Spleen (tissue), 11 donors: ENCODE data around the gene MRPL51. TPM values are rescaled to one million over a fixed set of nuclear protein-coding genes. Genes with fewer than 3 reads are reported as not detected.
A peak's percentile ranks its signal among the peaks of the same experiment; 100 is the strongest.

Source experiments
- DNase-seq: peaks from one replicate; pipeline ENCODE4 v3.0.0-alpha.2; 2020
- H3K27ac ChIP-seq, 8 donors: fragments of 200-600 bp; sonication (generic) in 7 of 8; 1 replicate in 4 of 8; 2 replicates in 4 of 8; pipeline versions ENCODE4 v1.5.0 to v1.8.0; 2016 to 2021; ENCODE audit warnings: inconsistent platforms in 4 of 8, mild to moderate bottlenecking in 4 of 8, moderate library complexity in 1 of 8
- H3K27me3 ChIP-seq, 7 donors: fragments of 200-600 bp; sonication (generic) in 6 of 7; replicated peaks in 1 of 7; 1 replicate in 4 of 7; 2 replicates in 3 of 7; pipeline versions ENCODE4 v1.5.0 to v1.8.0; 2016 to 2021; ENCODE audit warnings: inconsistent platforms in 3 of 7, mild to moderate bottlenecking in 1 of 7
- H3K36me3 ChIP-seq, 6 donors: fragments of 200-600 bp; sonication (generic) in 5 of 6; 1 replicate in 4 of 6; 2 replicates in 2 of 6; pipeline versions ENCODE4 v1.5.0 to v1.8.0; 2016 to 2021; ENCODE audit warnings: inconsistent platforms in 2 of 6
- H3K4me1 ChIP-seq, 6 donors: fragments of 200-600 bp; sonication (generic) in 5 of 6; 1 replicate in 3 of 6; 2 replicates in 3 of 6; pipeline versions ENCODE4 v1.5.0 to v1.8.0; 2016 to 2021; ENCODE audit warnings: inconsistent platforms in 3 of 6
- H3K4me3 ChIP-seq, 8 donors: fragments of 200-600 bp; sonication (generic) in 7 of 8; 1 replicate in 4 of 8; 2 replicates in 4 of 8; pipeline versions ENCODE4 v1.5.0 to v1.8.0; 2016 to 2021; ENCODE audit warnings: inconsistent platforms in 4 of 8, mild to moderate bottlenecking in 4 of 8, moderate library complexity in 2 of 8
- H3K9me3 ChIP-seq, 8 donors: fragments of 200-600 bp; sonication (generic) in 7 of 8; 1 replicate in 4 of 8; 2 replicates in 4 of 8; pipeline versions ENCODE4 v1.5.0 to v1.8.0; 2016 to 2021; ENCODE audit warnings: inconsistent platforms in 4 of 8
- CTCF ChIP-seq, 11 experiments: fragments of 200-600 bp in 7 of 11; fragments of 450-650 bp in 4 of 11; sonication (generic) in 4 of 11; IDR thresholded peaks in 8 of 11; conservative IDR thresholded peaks in 3 of 11; 1 replicate in 7 of 11; 2 replicates in 4 of 11; pipeline versions ENCODE4 v1.4.0 to v1.8.0; 2016 to 2021; ENCODE audit warnings: antibody characterized with exemption in 11 of 11, inconsistent platforms in 4 of 11, mild to moderate bottlenecking in 1 of 11
- POLR2A ChIP-seq, 3 donors: fragments of 450-650 bp; IDR thresholded peaks; one replicate each; pipeline ENCODE4 v1.5.1; 2017; ENCODE audit warnings: antibody characterized with exemption in 3 of 3, mild to moderate bottlenecking in 1 of 3
- POLR2AphosphoS5 ChIP-seq, 3 donors: sonication (generic); formaldehyde crosslinking; IDR thresholded peaks; one replicate each; pipeline ENCODE4 v1.5.1; 2017; ENCODE audit warnings: antibody characterized with exemption in 3 of 3
- WGBS, 5 donors: extraction: QIAGEN DNeasy Blood & Tissue Kit in 3 of 5; methylation state at CpG; one replicate each; pipeline versions ENCODE4 v1.1.5 to v1.1.7; 2013 to 2018; 5-methylcytosine and 5-hydroxymethylcytosine counted together
- intact Hi-C: fragments of 100-400 bp; cut with DNase I; formaldehyde crosslinking; loops from one replicate; pipeline ENCODE4 v1.15.0; 2023; ENCODE audit warnings: low total_unique reads
- polyA plus RNA-seq, 3 donors: library from polyadenylated mRNA; stranded (reverse); fragments of 200-250 nt; gene quantifications; one replicate each; pipeline ENCODE4 v1.2.1, GENCODE V29; 2013
- total RNA-seq, 7 donors: library from RNA; depleted of rRNA in 3 of 7; stranded (reverse); fragments of >200 nt in 3 of 7; fragmentation: NEBNext Ultra II Directional in 4 of 7; extraction: Animal tissue kit (Norgen Biotek cat#: 25700) in 4 of 7; gene quantifications; one replicate each; pipeline versions ENCODE4 v1.1.0 to v1.2.1, GENCODE V29; 2016 to 2021
- donor health status: healthy with polysubstance abuse.
- donor health status: DM: no; HTN: no; CAD: no; lungs with moderate emphysema.
- donor health status: DM: no; HTN: no; CAD: no.
- donor health status: Bipolar disorder and iron deficiency.
- donor health status: healthy.
- donor health status: DM: no; HTN: no; CAD: no.
- donor health status: DM: yes; HTN: yes; CAD: no.

MRPL51 gene
- total and polyA plus RNA-seq, 10 donors = 34.0 to 137 (median 90.9) TPM

DNA sequence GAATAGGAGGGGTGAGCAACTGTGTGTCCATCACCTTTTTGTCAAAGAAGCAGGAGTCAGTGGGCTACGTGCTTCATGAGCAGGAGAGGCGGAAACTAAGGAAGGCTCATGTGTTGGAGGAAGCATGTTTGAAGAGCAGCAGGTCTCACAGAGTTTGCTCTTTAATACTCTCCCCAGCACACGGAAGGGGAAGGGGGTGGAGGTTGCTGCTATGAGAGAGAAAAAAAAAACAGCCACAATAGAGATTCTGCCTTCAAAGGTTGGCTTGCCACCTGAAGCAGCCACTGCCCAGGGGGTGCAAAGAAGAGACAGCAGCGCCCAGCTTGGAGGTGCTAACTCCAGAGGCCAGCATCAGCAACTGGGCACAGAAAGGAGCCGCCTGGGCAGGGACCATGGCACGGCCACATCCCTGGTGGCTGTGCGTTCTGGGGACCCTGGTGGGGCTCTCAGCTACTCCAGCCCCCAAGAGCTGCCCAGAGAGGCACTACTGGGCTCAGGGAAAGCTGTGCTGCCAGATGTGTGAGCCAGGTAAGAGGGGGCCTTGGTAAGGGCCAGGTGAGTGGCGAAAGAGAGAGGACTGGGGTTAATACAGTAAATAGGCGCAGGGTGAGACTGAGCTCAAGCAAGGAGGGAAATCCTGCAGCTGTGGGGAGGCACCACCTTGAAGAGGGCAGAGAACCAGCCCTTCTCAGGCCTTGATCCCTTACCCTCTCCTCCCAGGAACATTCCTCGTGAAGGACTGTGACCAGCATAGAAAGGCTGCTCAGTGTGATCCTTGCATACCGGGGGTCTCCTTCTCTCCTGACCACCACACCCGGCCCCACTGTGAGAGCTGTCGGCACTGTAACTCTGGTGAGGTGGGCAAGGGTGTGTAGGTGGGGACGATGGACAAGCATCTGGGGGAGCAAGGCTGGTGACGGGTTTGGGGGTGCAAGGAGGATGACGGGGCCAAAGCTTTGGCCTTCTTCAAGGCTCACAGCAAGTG lies 48.1 kb downstream of the MRPL51 start, which contains the start of gene CD27:
Gene CD27, plus strand, starts transcription at position 252 of the 985 bp plus-strand sequence. Its CDS starts 141 bp downstream, at position 393.
- Histone ChIP-seq H3K4me1 (peaks cover 0 to 77% (median 36%) of the 10 kb centered on the region in 6 donors), H3K9me3 (no peaks in the 10 kb centered on the region), H3K27me3 (no peaks in the 10 kb centered on the region), H3K36me3 (peaks cover 0 to 27% (median 2%) of the 10 kb centered on the region in 6 donors), H3K27ac (peak within 1 kb of the TSS; percentile 60 to 90 (median 78)), H3K4me3 (peak within 1 kb of the TSS; percentile 34 to 76 (median 52))
- no peak for DNase-seq
- intact Hi-C loops = no loop called here
- 60 to 78% (median 69%) methylated on average over 16 of the region's 16 CpGs for WGBS, 5 donors
- TF ChIP-seq POLR2A (IDR thresholded peaks at IDR 0.05) (peak in 1 of 3 donors; percentile 5), CTCF (IDR thresholded peaks at IDR 0.05 in 8 of 11, conservative IDR thresholded peaks at IDR 0.05 in 3 of 11) (no peak), POLR2AphosphoS5 (IDR thresholded peaks at IDR 0.05) (peak; percentile 72 to 73 (median 72))

- 62 to 77% (median 73%) methylated on average over 4 of the region's 4 CpGs for WGBS, 5 donors
- TF ChIP-seq CTCF (IDR thresholded peaks at IDR 0.05 in 8 of 11, conservative IDR thresholded peaks at IDR 0.05 in 3 of 11) = no peak
- no peak for TF ChIP-seq POLR2A (IDR thresholded peaks at IDR 0.05)
Observed at GRCh38 chr12:6444031-6444430, 49.0 kb downstream of the MRPL51 start.

DNA sequence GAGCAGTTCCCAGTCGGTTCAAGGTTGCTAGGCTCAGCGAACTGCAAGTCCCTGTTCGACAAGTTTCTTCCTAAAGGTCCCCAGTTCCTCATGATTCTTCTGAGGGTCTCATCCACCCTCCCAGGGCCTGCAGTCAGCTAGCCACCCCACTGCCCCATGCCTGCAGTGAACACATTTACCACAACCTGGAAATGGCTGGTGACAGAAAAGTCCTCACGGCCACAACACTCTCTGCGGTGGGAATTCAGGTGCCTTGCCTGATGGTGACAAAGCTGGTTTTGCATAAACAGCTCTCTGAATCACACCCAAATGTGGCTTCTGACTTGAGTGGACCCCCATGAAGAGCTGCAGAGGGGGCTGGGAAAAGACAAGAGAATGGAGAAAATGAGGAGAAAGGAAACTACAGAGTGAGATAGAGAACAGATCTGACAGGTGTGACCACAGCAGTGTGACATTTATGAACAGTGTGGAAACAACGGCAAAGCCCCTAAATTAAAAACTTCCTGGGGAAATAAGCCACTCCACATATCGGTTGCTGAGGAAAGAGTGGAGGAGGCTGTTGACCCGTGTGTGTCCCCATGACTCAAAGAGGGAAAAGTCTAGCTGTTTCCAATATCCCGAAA lies 49.6 kb downstream of the MRPL51 start:
- Histone ChIP-seq H3K9me3 (no peaks in the 10 kb centered on the region), H3K4me1 (peaks cover 0 to 62% (median 34%) of the 10 kb centered on the region in 6 donors), H3K4me3 (peak overlapping the region in 1 of 8 donors; percentile 5), H3K27me3 (no peaks in the 10 kb centered on the region), H3K36me3 (peaks cover 0 to 25% (median 2%) of the 10 kb centered on the region in 6 donors), H3K27ac (peak overlapping the region; percentile 53 to 90 (median 76))
- TF ChIP-seq POLR2AphosphoS5 (IDR thresholded peaks at IDR 0.05) (peak in 1 of 3 donors; percentile 44), POLR2A (IDR thresholded peaks at IDR 0.05) (no peak)
- 31 to 37% (median 34%) methylated on average over 9 of the region's 9 CpGs for WGBS, 5 donors
- intact Hi-C loops = no loop called here
- DNase-seq = no peak

More at GRCh38 chr12:6444031-6444430, 49.0 kb downstream of the MRPL51 start:
- no peak for DNase-seq
- peaks cover 0 to 67% (median 34%) of the 10 kb centered on the region in 6 donors for H3K4me1 ChIP-seq
- intact Hi-C loops = no loop called here
- no peaks in the 10 kb centered on the region for H3K9me3 ChIP-seq
- H3K36me3 ChIP-seq = peaks cover 0 to 25% (median 2%) of the 10 kb centered on the region in 6 donors
- peak overlapping the region; percentile 53 to 90 (median 76) for H3K27ac ChIP-seq
- H3K27me3 ChIP-seq = no peaks in the 10 kb centered on the region
- H3K4me3 ChIP-seq = peak overlapping the region in 1 of 8 donors; percentile 76

DNA sequence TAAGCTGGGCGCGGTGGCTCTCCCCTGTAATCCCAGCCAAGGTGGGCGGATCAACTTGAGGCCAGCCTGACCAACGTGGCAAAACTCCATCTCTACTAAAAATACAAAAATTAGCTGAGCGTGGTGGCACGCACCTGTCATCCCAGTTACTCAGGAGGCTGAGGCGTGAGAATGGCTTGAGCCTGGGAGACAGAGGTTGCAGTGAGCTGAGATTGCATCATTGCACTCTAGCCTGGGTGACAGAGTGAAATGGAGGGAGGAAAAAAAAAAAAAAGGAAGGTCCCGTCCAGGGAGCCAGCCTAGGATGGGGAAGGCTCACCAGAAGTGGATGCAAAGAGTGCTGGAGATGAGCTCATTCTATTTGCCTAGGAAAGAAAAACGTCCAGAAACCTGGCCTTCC lies 50.2 kb downstream of the MRPL51 start:
- H3K9me3 ChIP-seq = no peaks in the 10 kb centered on the region
- intact Hi-C loops = no loop called here
- WGBS, 5 donors = 71 to 83% (median 76%) methylated on average over 9 of the region's 9 CpGs
- TF ChIP-seq POLR2A (IDR thresholded peaks at IDR 0.05) (no peak), CTCF (IDR thresholded peaks at IDR 0.05 in 8 of 11, conservative IDR thresholded peaks at IDR 0.05 in 3 of 11) (no peak), POLR2AphosphoS5 (IDR thresholded peaks at IDR 0.05) (no peak)
- peaks cover 0 to 18% (median 2%) of the 10 kb centered on the region in 6 donors for H3K36me3 ChIP-seq
- H3K27me3 ChIP-seq = no peaks in the 10 kb centered on the region
- no peak overlapping the region for H3K4me3 ChIP-seq
- no peak for DNase-seq
- H3K4me1 ChIP-seq = peaks cover 0 to 55% (median 30%) of the 10 kb centered on the region in 6 donors
- peak overlapping the region in 7 of 8 donors; percentile 53 to 90 (median 83) for H3K27ac ChIP-seq
